ENCODE results near the gene CRHR1.

The CRHR1 gene

GRCh38 chr17:45824901-45825492 lies 40.9 kb downstream of the CRHR1 start:
- no peak for DNase-seq

GRCh38 chr17:45825792-45826191 lies 41.7 kb downstream of the CRHR1 start:
- no peak for DNase-seq

- DNase-seq, result no peak
Observed at GRCh38 chr17:45826919-45827588, 42.9 kb downstream of the CRHR1 start.

GRCh38 chr17:45828171-45828570 lies 44.1 kb downstream of the CRHR1 start:
- DNase-seq, result no peak

- DNase-seq, result no peak
Observed at GRCh38 chr17:45828582-45829133, 44.5 kb downstream of the CRHR1 start.

- DNase-seq, result no peak
Observed at GRCh38 chr17:45833920-45834319, 49.8 kb downstream of the CRHR1 start.

- no peak for DNase-seq
Observed at GRCh38 chr17:45834471-45835396, 50.6 kb downstream of the CRHR1 start.

- DNase-seq, result no peak
Observed at GRCh38 chr17:45835481-45835880, 51.4 kb downstream of the CRHR1 start.

GRCh38 chr17:45836047-45837044 lies 52.2 kb downstream of the CRHR1 start:
- no peak for DNase-seq

- DNase-seq, result no peak
Observed at GRCh38 chr17:45837187-45837586, 53.1 kb downstream of the CRHR1 start.

GRCh38 chr17:45837603-45838002 lies 53.5 kb downstream of the CRHR1 start:
- DNase-seq, result no peak

- no peak for DNase-seq
Observed at GRCh38 chr17:45838751-45839295, 54.7 kb downstream of the CRHR1 start.

- DNase-seq, result no peak
Observed at GRCh38 chr17:45839442-45839841, 55.3 kb downstream of the CRHR1 start.

- no peak for DNase-seq
Observed at GRCh38 chr17:45841186-45841585, 57.1 kb downstream of the CRHR1 start.

- no peak for DNase-seq
Observed at GRCh38 chr17:45841883-45842525, 57.9 kb downstream of the CRHR1 start.

- DNase-seq, result no peak
Observed at GRCh38 chr17:45843722-45844121, 59.6 kb downstream of the CRHR1 start.

- DNase-seq, result no peak
Observed at GRCh38 chr17:45844695-45845375, 60.7 kb downstream of the CRHR1 start, which contains the start of gene SPPL2C. Gene SPPL2C, plus strand, starts transcription at chr17:45844881. Its CDS starts 26 bp downstream, at chr17:45844907.

- DNase-seq, result no peak
Observed at GRCh38 chr17:45845376-45846185, 61.5 kb downstream of the CRHR1 start.

GRCh38 chr17:45846223-45846622 lies 62.1 kb downstream of the CRHR1 start:
- no peak for DNase-seq

- DNase-seq, result no peak
Observed at GRCh38 chr17:45846646-45847045, 62.5 kb downstream of the CRHR1 start.
